Fibroblast of lung (primary cell): ENCODE measurements around the gene ASIC3. TPM values are rescaled to one million over a fixed set of nuclear protein-coding genes. Genes with fewer than 3 reads are reported as not detected.

Source experiments
- DNase-seq, 2 donors: peaks; one replicate each; pipeline versions ENCODE4 v3.0.0 to v3.0.0-alpha.2; 2010; ENCODE audit warnings: low read depth in 2 of 2
- H2AFZ ChIP-seq: 2 replicates; pipeline ENCODE4 v1.5.1; 2012; ENCODE audit warnings: low read length, control low read depth, inconsistent platforms
- H3K27ac ChIP-seq: 2 replicates; pipeline ENCODE4 v1.5.1; 2011; ENCODE audit warnings: low read length, control low read depth; ENCODE audit not compliant: insufficient read depth
- H3K27me3 ChIP-seq: 2 replicates; pipeline ENCODE4 v1.5.1; 2011; ENCODE audit warnings: mild to moderate bottlenecking, low read length; ENCODE audit not compliant: control insufficient read depth, insufficient read depth
- H3K36me3 ChIP-seq: 2 replicates; pipeline ENCODE4 v1.5.1; 2011; ENCODE audit warnings: low read length; ENCODE audit not compliant: control insufficient read depth, insufficient read depth
- H3K4me1 ChIP-seq: 2 replicates; pipeline ENCODE4 v1.5.1; 2011; ENCODE audit warnings: low read length; ENCODE audit not compliant: control insufficient read depth, insufficient read depth; ENCODE audit errors: extremely low read depth
- H3K4me2 ChIP-seq: 2 replicates; pipeline ENCODE4 v1.5.1; 2011; ENCODE audit warnings: low read length, control low read depth; ENCODE audit not compliant: insufficient read depth; ENCODE audit errors: extremely low read depth
- H3K4me3 ChIP-seq, 4 experiments: fragments of 200-600 bp in 1 of 4; sonication (generic) in 1 of 4; replicated peaks in 1 of 4; 2 replicates each; pipeline ENCODE4 v1.5.1; 2011 to 2016; ENCODE audit warnings: low read length in 4 of 4, low read depth in 3 of 4, mild to moderate bottlenecking in 3 of 4, control low read depth in 2 of 4, inconsistent platforms in 1 of 4, mixed read lengths in 1 of 4; ENCODE audit not compliant: insufficient read depth in 1 of 4; ENCODE audit errors: control extremely low read depth in 1 of 4
- H3K79me2 ChIP-seq: 2 replicates; pipeline ENCODE4 v1.5.1; 2012; ENCODE audit warnings: mild to moderate bottlenecking, low read length, inconsistent platforms; ENCODE audit not compliant: control insufficient read depth, insufficient read depth
- H3K9ac ChIP-seq: 2 replicates; pipeline ENCODE4 v1.5.1; 2011; ENCODE audit warnings: mild to moderate bottlenecking, low read length, control low read depth; ENCODE audit not compliant: insufficient read depth
- H3K9me3 ChIP-seq: 2 replicates; pipeline ENCODE4 v1.5.1; 2012; ENCODE audit warnings: low read depth, low read length; ENCODE audit not compliant: control insufficient read depth, insufficient read depth
- H4K20me1 ChIP-seq: 2 replicates; pipeline ENCODE4 v1.5.1; 2011; ENCODE audit warnings: low read length; ENCODE audit not compliant: control insufficient read depth, insufficient read depth; ENCODE audit errors: extremely low read depth
- EZH2 ChIP-seq: IDR thresholded peaks from 2 replicates; pipeline ENCODE4 v1.5.1; 2012; ENCODE audit warnings: low read length, control low read depth, mild to moderate bottlenecking; ENCODE audit errors: missing control alignments
- polyA plus RNA-seq, 2 donors: library from polyadenylated mRNA; depleted of rRNA in 1 of 2; stranded (reverse) in 1 of 2; unstranded in 1 of 2; fragments of >200 nt; gene quantifications; 2 replicates each; pipeline ENCODE4 v1.2.1, GENCODE V29; 2011 to 2012; ENCODE audit warnings: missing spikeins in 1 of 2
- total RNA-seq: library from RNA; depleted of rRNA; stranded (reverse); fragments of >200 nt; gene quantifications from 2 replicates; pipeline ENCODE4 v1.2.1, GENCODE V29; 2014
- TF ChIP-seq, protein P1 (sequence below), 2 donors: IDR thresholded peaks in 1 of 2; conservative IDR thresholded peaks in 1 of 2; 1 replicate in 1 of 2; 2 replicates in 1 of 2; pipeline ENCODE4 v1.5.1; 2011 to 2012; ENCODE audit warnings: low read length in 2 of 2, control low read depth in 1 of 2, inconsistent platforms in 1 of 2, low read depth in 1 of 2, mild to moderate bottlenecking in 1 of 2

ASIC3 gene
- total and polyA plus RNA-seq, 2 donors (not counting 1 experiment from before 2014, with no cell fraction given) = 0.07 to 0.17 TPM

DNA sequence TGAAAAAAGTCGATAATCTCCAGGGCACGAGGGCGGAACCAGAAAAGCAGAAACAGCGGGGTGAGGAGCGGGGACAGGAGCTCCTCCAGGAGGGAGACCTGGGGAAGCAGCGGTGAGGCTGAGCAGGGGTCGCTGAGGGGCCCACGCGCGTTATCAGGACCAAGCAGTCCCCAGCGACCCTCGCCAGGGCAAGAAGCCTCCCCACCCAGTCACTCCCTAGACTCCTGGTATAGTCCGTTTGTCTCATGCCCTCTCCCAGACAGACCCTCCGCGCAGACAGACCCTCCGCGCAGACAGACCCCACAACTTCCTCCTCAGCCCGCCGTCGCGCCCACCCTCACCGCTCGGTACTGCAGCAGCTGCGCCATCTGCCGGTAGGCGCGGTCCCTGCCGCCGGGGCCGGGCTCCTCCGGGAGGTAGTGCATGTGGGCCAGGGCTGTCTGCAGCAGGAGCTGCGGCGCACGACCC lies 30.3 kb upstream of the ASIC3 start:
- Histone ChIP-seq H3K27ac (no peak overlapping the region), H3K36me3 (no peaks in the 10 kb centered on the region), H4K20me1 (no peaks in the 10 kb centered on the region), H2AFZ (no peak overlapping the region), H3K4me2 (peak overlapping the region; percentile 40), H3K27me3 (peaks cover 36% of the 10 kb centered on the region), H3K79me2 (no peaks in the 10 kb centered on the region), H3K4me1 (peaks cover 4% of the 10 kb centered on the region), H3K4me3 (no peak overlapping the region), H3K9ac (peak overlapping the region; percentile 37), H3K9me3 (no peaks in the 10 kb centered on the region)
- TF ChIP-seq EZH2 = no peak
- TF ChIP-seq, protein P1, sequence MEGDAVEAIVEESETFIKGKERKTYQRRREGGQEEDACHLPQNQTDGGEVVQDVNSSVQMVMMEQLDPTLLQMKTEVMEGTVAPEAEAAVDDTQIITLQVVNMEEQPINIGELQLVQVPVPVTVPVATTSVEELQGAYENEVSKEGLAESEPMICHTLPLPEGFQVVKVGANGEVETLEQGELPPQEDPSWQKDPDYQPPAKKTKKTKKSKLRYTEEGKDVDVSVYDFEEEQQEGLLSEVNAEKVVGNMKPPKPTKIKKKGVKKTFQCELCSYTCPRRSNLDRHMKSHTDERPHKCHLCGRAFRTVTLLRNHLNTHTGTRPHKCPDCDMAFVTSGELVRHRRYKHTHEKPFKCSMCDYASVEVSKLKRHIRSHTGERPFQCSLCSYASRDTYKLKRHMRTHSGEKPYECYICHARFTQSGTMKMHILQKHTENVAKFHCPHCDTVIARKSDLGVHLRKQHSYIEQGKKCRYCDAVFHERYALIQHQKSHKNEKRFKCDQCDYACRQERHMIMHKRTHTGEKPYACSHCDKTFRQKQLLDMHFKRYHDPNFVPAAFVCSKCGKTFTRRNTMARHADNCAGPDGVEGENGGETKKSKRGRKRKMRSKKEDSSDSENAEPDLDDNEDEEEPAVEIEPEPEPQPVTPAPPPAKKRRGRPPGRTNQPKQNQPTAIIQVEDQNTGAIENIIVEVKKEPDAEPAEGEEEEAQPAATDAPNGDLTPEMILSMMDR (conservative IDR thresholded peaks at IDR 0.05 in 1 of 2, IDR thresholded peaks at IDR 0.05 in 1 of 2; ENCODE audit: low read depth in 1 of 2, low read length in 2 of 2) = peak; percentile 74 to 81
- peak; percentile 31 to 32 for DNase-seq

DNA sequence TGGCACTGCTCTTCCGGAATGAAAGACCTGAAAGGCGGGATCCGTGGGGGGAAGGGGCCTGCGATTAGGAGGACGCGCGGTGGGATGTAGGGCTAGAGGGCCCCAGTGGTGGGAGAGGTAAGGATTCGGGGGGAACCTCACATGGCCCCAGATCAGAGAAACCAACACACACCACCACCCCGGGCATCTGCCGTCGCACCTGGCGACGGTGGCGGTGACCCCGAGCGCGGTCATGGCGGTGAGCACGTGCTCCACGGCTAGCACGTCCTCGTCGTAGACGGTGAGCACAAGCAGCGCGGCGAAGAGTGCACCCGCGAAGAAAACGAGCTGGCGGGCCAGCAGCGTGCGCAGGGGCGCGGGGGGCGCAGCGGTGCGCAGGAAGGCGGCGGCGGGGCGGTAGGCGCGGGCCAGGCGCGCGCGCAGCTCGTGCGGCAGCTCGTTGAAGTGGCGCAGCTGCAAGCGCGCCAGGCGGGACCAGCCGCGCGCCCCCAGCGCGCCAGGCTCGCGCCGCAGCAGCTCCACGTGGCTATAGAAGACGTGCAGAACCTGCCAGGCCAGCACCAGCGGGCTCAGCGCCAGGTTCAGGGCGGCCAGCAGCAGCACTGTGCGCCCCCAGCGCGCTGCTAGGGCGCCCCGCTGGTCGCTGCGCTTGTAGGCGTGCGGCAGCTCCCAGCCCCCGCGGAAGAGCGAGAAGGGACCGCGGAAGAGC lies 29.8 kb upstream of the ASIC3 start:
- Histone ChIP-seq H3K4me3 (peak overlapping the region in 1 of 4 experiments; percentile 14), H3K27me3 (peaks cover 36% of the 10 kb centered on the region), H3K36me3 (no peaks in the 10 kb centered on the region), H2AFZ (no peak overlapping the region), H3K4me1 (peaks cover 4% of the 10 kb centered on the region), H3K27ac (no peak overlapping the region), H3K9ac (peak overlapping the region; percentile 37), H3K4me2 (peak overlapping the region; percentile 40), H3K9me3 (no peaks in the 10 kb centered on the region), H3K79me2 (no peaks in the 10 kb centered on the region), H4K20me1 (no peaks in the 10 kb centered on the region)
- DNase-seq = peak in 1 of 2 donors; percentile 38
- peak; percentile 88 for TF ChIP-seq EZH2
- TF ChIP-seq, protein P1 (conservative IDR thresholded peaks at IDR 0.05 in 1 of 2, IDR thresholded peaks at IDR 0.05 in 1 of 2; ENCODE audit: low read depth in 1 of 2, low read length in 2 of 2) = no peak

DNA sequence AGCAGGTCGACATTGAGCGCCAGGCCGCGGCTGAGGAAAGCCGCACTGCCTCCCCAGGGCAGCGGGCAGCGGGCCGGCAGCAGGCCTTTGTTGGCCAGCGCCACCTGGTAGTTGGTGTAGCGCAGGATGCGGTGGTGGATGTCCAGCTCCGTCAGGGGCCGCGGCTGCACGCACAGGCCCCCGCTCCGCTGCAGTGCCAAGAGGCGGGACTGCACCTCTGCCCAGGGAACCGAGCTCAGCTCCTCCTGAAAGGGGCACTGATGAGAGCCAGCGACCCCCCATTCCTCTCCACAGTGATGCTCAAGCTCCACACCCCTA lies 29.2 kb upstream of the ASIC3 start:
- no peak overlapping the region for H3K27ac ChIP-seq
- peaks cover 36% of the 10 kb centered on the region for H3K27me3 ChIP-seq
- peaks cover 4% of the 10 kb centered on the region for H3K4me1 ChIP-seq
- no peaks in the 10 kb centered on the region for H4K20me1 ChIP-seq
- H3K36me3 ChIP-seq = no peaks in the 10 kb centered on the region
- no peak overlapping the region for H3K9ac ChIP-seq
- H3K79me2 ChIP-seq = no peaks in the 10 kb centered on the region
- H3K9me3 ChIP-seq = no peaks in the 10 kb centered on the region
- H3K4me2 ChIP-seq = no peak overlapping the region
- H3K4me3 ChIP-seq = no peak overlapping the region
- no peak for DNase-seq
- H2AFZ ChIP-seq = no peak overlapping the region
- TF ChIP-seq, protein P1 (conservative IDR thresholded peaks at IDR 0.05 in 1 of 2, IDR thresholded peaks at IDR 0.05 in 1 of 2; ENCODE audit: low read depth in 1 of 2, low read length in 2 of 2) = no peak
- TF ChIP-seq EZH2 = peak; percentile 29
